ENCODE results near the gene CD8A. TPM values are rescaled to one million over a fixed set of nuclear protein-coding genes. Genes with fewer than 3 reads are reported as not detected.

CD8A gene
- total RNA-seq, 1 donor from 2014 or later: 0.14 TPM

- Mint-ChIP-seq H3K27ac (ENCODE audit: unreplicated experiment) (no peak overlapping the region), H3K4me3 (ENCODE audit: unreplicated experiment) (no peak overlapping the region), H3K9me3 (ENCODE audit: unreplicated experiment) (peaks cover 4% of the 10 kb centered on the region), H3K36me3 (ENCODE audit: low read depth, unreplicated experiment) (no peaks in the 10 kb centered on the region), H3K4me1 (ENCODE audit: low read depth, unreplicated experiment) (no peaks in the 10 kb centered on the region), H3K27me3 (ENCODE audit: low read depth, unreplicated experiment) (peaks cover 5% of the 10 kb centered on the region)
- H4K20me1 ChIP-seq (ENCODE audit: insufficient read depth, low read length): no peaks in the 10 kb centered on the region
- no peaks in the 10 kb centered on the region for H3K79me2 ChIP-seq (ENCODE audit: insufficient read depth, low read length)
- FAIRE-seq: no peak
- H3K9me3 ChIP-seq (ENCODE audit: insufficient read depth, low read depth, low read length): no peaks in the 10 kb centered on the region
- no peak overlapping the region for H3K9ac ChIP-seq (ENCODE audit: low read length)
- H3K4me1 ChIP-seq (ENCODE audit: insufficient read depth, low read length): no peaks in the 10 kb centered on the region
- TF ChIP-seq EZH2 (IDR thresholded peaks at IDR 0.05; ENCODE audit: insufficient read depth, low read length) (no peak), CTCF (IDR thresholded peaks at IDR 0.05; ENCODE audit: insufficient read depth, low read depth, low read length) (no peak)
- no peaks in the 10 kb centered on the region for H3K27me3 ChIP-seq (ENCODE audit: insufficient read depth, low read length)
- no peak overlapping the region for H3K4me2 ChIP-seq (ENCODE audit: low read length)
- H3K4me3 ChIP-seq (ENCODE audit: insufficient read depth, low read depth, low read length): no peak overlapping the region
- no peaks in the 10 kb centered on the region for H3K36me3 ChIP-seq (ENCODE audit: insufficient read depth, low read length)
- DNase-seq (ENCODE audit: low read depth): no peak
- H3K27ac ChIP-seq (ENCODE audit: low read depth, low read length): no peak overlapping the region
- no peak overlapping the region for H2AFZ ChIP-seq (ENCODE audit: low read depth, low read length)
Measured at GRCh38 chr2:86825693-86826381, 35.1 kb upstream of the CD8A start.

DNA sequence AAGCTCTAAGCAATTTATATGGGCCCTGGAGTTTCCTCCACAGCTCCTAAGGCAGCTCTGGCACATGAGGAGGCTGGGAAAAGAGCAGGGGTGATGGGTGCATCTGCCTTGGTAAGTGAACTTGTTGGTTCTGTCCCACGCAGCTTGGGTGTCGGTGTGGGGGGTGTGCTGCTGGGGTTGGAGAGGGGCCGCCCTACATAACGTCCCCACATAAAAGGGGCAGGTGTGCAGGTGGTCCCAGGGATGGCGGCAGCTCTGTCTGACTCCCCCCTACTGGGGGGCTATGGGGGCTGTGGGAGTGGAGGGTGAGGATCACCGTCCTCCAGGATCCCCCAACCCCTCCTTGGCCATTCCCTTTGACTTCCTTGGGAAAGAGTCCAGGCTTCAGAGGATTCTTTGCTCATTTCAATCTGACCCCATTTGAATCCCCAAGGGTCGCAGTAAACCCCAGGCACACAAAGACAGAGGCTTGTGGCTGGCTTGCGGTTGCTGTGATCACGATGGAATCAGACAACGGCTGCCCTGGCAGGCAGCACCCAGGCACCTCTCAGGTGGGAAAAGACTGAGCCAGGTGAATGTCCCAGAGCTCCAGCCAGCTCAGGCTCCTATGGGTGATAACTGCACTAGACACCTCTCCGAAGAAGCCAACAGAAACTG lies 34.5 kb upstream of the CD8A start:
- no peak overlapping the region for H3K4me2 ChIP-seq (ENCODE audit: low read length)
- H3K4me3 ChIP-seq (ENCODE audit: insufficient read depth, low read depth, low read length): no peak overlapping the region
- no peak overlapping the region for H2AFZ ChIP-seq (ENCODE audit: low read depth, low read length)
- H3K27me3 ChIP-seq (ENCODE audit: insufficient read depth, low read length): no peaks in the 10 kb centered on the region
- no peaks in the 10 kb centered on the region for H4K20me1 ChIP-seq (ENCODE audit: insufficient read depth, low read length)
- H3K9me3 ChIP-seq (ENCODE audit: insufficient read depth, low read depth, low read length): no peaks in the 10 kb centered on the region
- no peak overlapping the region for H3K4me3 Mint-ChIP-seq (ENCODE audit: unreplicated experiment)
- peaks cover 5% of the 10 kb centered on the region for H3K27me3 Mint-ChIP-seq (ENCODE audit: low read depth, unreplicated experiment)
- H3K27ac ChIP-seq (ENCODE audit: low read depth, low read length): no peak overlapping the region
- DNase-seq (ENCODE audit: low read depth) (no peak), FAIRE-seq (no peak)
- no peaks in the 10 kb centered on the region for H3K4me1 ChIP-seq (ENCODE audit: insufficient read depth, low read length)
- no peak overlapping the region for H3K9ac ChIP-seq (ENCODE audit: low read length)
- H3K36me3 Mint-ChIP-seq (ENCODE audit: low read depth, unreplicated experiment): no peaks in the 10 kb centered on the region
- no peak overlapping the region for H3K27ac Mint-ChIP-seq (ENCODE audit: unreplicated experiment)
- no peaks in the 10 kb centered on the region for H3K4me1 Mint-ChIP-seq (ENCODE audit: low read depth, unreplicated experiment)
- no peaks in the 10 kb centered on the region for H3K79me2 ChIP-seq (ENCODE audit: insufficient read depth, low read length)
- peaks cover 4% of the 10 kb centered on the region for H3K9me3 Mint-ChIP-seq (ENCODE audit: unreplicated experiment)
- no peaks in the 10 kb centered on the region for H3K36me3 ChIP-seq (ENCODE audit: insufficient read depth, low read length)
- TF ChIP-seq EZH2 (IDR thresholded peaks at IDR 0.05; ENCODE audit: insufficient read depth, low read length) (no peak), CTCF (IDR thresholded peaks at IDR 0.05; ENCODE audit: insufficient read depth, low read depth, low read length) (no peak)

Data from astrocyte (in vitro differentiated cells and primary cell).